ENCODE data around the gene MIOX. TPM values are rescaled to one million over a fixed set of nuclear protein-coding genes. Genes with fewer than 3 reads are reported as not detected.

Gene MIOX
- total RNA-seq, 1 experiment from 2014 or later = 0.39 TPM

- TF ChIP-seq, protein P1, sequence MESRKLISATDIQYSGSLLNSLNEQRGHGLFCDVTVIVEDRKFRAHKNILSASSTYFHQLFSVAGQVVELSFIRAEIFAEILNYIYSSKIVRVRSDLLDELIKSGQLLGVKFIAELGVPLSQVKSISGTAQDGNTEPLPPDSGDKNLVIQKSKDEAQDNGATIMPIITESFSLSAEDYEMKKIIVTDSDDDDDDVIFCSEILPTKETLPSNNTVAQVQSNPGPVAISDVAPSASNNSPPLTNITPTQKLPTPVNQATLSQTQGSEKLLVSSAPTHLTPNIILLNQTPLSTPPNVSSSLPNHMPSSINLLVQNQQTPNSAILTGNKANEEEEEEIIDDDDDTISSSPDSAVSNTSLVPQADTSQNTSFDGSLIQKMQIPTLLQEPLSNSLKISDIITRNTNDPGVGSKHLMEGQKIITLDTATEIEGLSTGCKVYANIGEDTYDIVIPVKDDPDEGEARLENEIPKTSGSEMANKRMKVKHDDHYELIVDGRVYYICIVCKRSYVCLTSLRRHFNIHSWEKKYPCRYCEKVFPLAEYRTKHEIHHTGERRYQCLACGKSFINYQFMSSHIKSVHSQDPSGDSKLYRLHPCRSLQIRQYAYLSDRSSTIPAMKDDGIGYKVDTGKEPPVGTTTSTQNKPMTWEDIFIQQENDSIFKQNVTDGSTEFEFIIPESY (IDR thresholded peaks at IDR 0.05; ENCODE audit: extremely low read depth, insufficient replicate concordance, low read length) = no peak
Observed at GRCh38 chr22:50476868-50477267, 9.8 kb upstream of the MIOX start (continued).

- Histone ChIP-seq H2AFZ (ENCODE audit: low read depth, low read length, poor library complexity, severe bottlenecking) (no peak overlapping the region), H3K4me2 (ENCODE audit: low read length) (no peak overlapping the region), H3K9me3 (ENCODE audit: control insufficient read depth in 1 of 2, insufficient read depth in 1 of 2, low read depth in 1 of 2, low read length in 2 of 2) (no peaks in the 10 kb centered on the region), H3K4me1 (ENCODE audit: control insufficient read depth in 1 of 2, insufficient read depth in 2 of 2, low read length in 2 of 2) (peaks cover 13 to 34% of the 10 kb centered on the region in 2 experiments; a peak in 3 of 4 replicates), H3K9ac (ENCODE audit: low read length) (no peak overlapping the region), H3K9me2 (ENCODE audit: insufficient read depth) (no peaks in the 10 kb centered on the region), H3K27ac (ENCODE audit: low read depth, low read length) (no peak overlapping the region), H3K79me2 (ENCODE audit: insufficient read depth, low read length) (peaks cover 17% of the 10 kb centered on the region), H4K20me1 (ENCODE audit: insufficient read depth) (no peaks in the 10 kb centered on the region), H3K36me3 (ENCODE audit: control insufficient read depth in 1 of 2, insufficient read depth in 2 of 2, low read length in 2 of 2) (no peaks in the 10 kb centered on the region), H3K4me3 (replicated peaks in 1 of 2; ENCODE audit: low read depth in 1 of 2, low read length in 2 of 2) (no peak overlapping the region), H3K27me3 (ENCODE audit: insufficient read depth, low read length) (no peaks in the 10 kb centered on the region)
- ChIA-PET RAD21 (ENCODE audit: low non-redundant PET in 1 of 2, low total read pairs in 2 of 2, uncharacterized antibody in 2 of 2, unreplicated experiment in 2 of 2) (no interaction called here), CTCF (no interaction called here), POLR2A (no interaction called here)
- intact Hi-C loops (cut with micrococcal nuclease) = no loop called here
- ATAC-seq = no peak
- no peak for DNase-seq (ENCODE audit: low read depth, low spot score)
- TF ChIP-seq REST (IDR thresholded peaks at IDR 0.05; ENCODE audit: low read depth) = no peak
- TF ChIP-seq EZH2 (IDR thresholded peaks at IDR 0.05) = no peak
- TF ChIP-seq SIN3A (IDR thresholded peaks at IDR 0.05; ENCODE audit: low read depth) = no peak
- TF ChIP-seq, protein P1 (IDR thresholded peaks at IDR 0.05; ENCODE audit: extremely low read depth, insufficient replicate concordance, low read length) = no peak
- TF ChIP-seq MAX (IDR thresholded peaks at IDR 0.05) = no peak
- no peak for TF ChIP-seq ZNF274 (IDR thresholded peaks at IDR 0.05; ENCODE audit: low read depth, low read length)
- no peak for TF ChIP-seq EZH2phosphoT487 (IDR thresholded peaks at IDR 0.05; ENCODE audit: borderline replicate concordance)
- no peak for TF ChIP-seq EGR1 (IDR thresholded peaks at IDR 0.05; ENCODE audit: low read depth)
- no peak for TF ChIP-seq RAD21 (IDR thresholded peaks at IDR 0.05; ENCODE audit: low read depth)
- TF ChIP-seq ELF1 (IDR thresholded peaks at IDR 0.05; ENCODE audit: borderline replicate concordance, low read depth) = no peak
- BruUV-seq (replicated peaks) = no TSS peak
Observed at GRCh38 chr22:50477923-50478322, 8.7 kb upstream of the MIOX start.
